ENCODE results near the gene RNF169. TPM values are rescaled to one million over a fixed set of nuclear protein-coding genes. Genes with fewer than 3 reads are reported as not detected.

Gene RNF169
- total and polyA plus RNA-seq, 2 of the 4 experiments (the other 2 are of a cell fraction) = 3.6 to 23.3 TPM

GRCh38 chr11:74707602-74708510, 40.8 kb upstream of the RNF169 start:
- H4K20me1 ChIP-seq (ENCODE audit: insufficient read depth, low read length) = no peaks in the 10 kb centered on the region
- ChIA-PET POLR2A (ENCODE audit: unreplicated experiment) (no interaction called here), CTCF (no interaction called here)
- no peaks in the 10 kb centered on the region for H3K9me1 ChIP-seq (ENCODE audit: insufficient read depth, low read length)
- 67% methylated on average over 1 of the region's 10 CpGs; no CpG with 5 or more reads in 1 of the 2 experiments for WGBS, 2 experiments (ENCODE audit: extremely low coverage in 2 of 2, insufficient read length in 1 of 2)
- no peak overlapping the region for H3K56ac ChIP-seq (ENCODE audit: extremely low read depth, insufficient read depth, low read length)
- H2BK20ac ChIP-seq (ENCODE audit: low read depth, low read length) = no peak overlapping the region
- dilution Hi-C loops (cut with HindIII; ENCODE audit: low sequenced_read_pairs, unreplicated experiment) = no loop called here
- no peak overlapping the region for H2BK120ac ChIP-seq (ENCODE audit: low read depth, low read length)
- H3K23ac ChIP-seq (ENCODE audit: low read depth, low read length) = no peak overlapping the region
- peaks cover 10% of the 10 kb centered on the region; the same call in 1 of the 2 replicates for H3K4me1 ChIP-seq (ENCODE audit: control insufficient read depth, insufficient read depth, low read length)
- H3K9me3 ChIP-seq (ENCODE audit: control insufficient read depth, insufficient read depth, low read length) = no peaks in the 10 kb centered on the region
- H4K8ac ChIP-seq (ENCODE audit: low read depth in 2 of 2, low read length in 2 of 2) = no peak overlapping the region
- no peak overlapping the region for H2BK5ac ChIP-seq (ENCODE audit: low read depth, low read length, poor library complexity, severe bottlenecking)
- H3K79me1 ChIP-seq (ENCODE audit: low read depth in 1 of 2, low read length in 2 of 2) = no peaks in the 10 kb centered on the region
- no peak for DNase-seq
- peak overlapping the region; percentile 4; the same call in 1 of the 2 replicates for H4K91ac ChIP-seq (ENCODE audit: insufficient read depth, low read depth, low read length)
- H3K9ac ChIP-seq (ENCODE audit: low read depth, low read length) = no peak overlapping the region
- H3K4me3 ChIP-seq (ENCODE audit: insufficient read depth, low read depth, low read length) = no peak overlapping the region
- no peak overlapping the region; the same call in 1 of the 2 replicates for H4K5ac ChIP-seq (ENCODE audit: low read depth, low read length)
- peak overlapping the region; percentile 56 for H2AK5ac ChIP-seq (ENCODE audit: low read depth, low read length)
- no peak overlapping the region for H3K4me2 ChIP-seq (ENCODE audit: low read depth, low read length)
- H2AFZ ChIP-seq (replicated peaks; ENCODE audit: low read length, poor library complexity) = no peak overlapping the region
- H3K18ac ChIP-seq (ENCODE audit: low read depth, low read length) = peak overlapping the region; percentile 8; the same call in 1 of the 2 replicates
- ATAC-seq (ENCODE audit: low read depth) = no peak
- no peak overlapping the region for H3K4ac ChIP-seq (ENCODE audit: low read depth, low read length)
- no TSS peak for BruUV-seq (replicated peaks)
- in situ Hi-C loops (cut with MboI; ENCODE audit: low sequenced_read_pairs) = no loop called here
- no peaks in the 10 kb centered on the region for H3K36me3 ChIP-seq (ENCODE audit: control insufficient read depth, insufficient read depth, low read length)
- H3K27me3 ChIP-seq (ENCODE audit: control insufficient read depth, insufficient read depth, low read length) = no peaks in the 10 kb centered on the region
- H3K27ac ChIP-seq (ENCODE audit: insufficient read depth, low read length) = no peak overlapping the region
- intact Hi-C loops (cut with micrococcal nuclease) = no loop called here
- H3K14ac ChIP-seq (replicated peaks; ENCODE audit: low read depth, low read length) = no peak overlapping the region
- H2BK15ac ChIP-seq (ENCODE audit: low read depth, low read length) = no peak overlapping the region
- no peak overlapping the region for H2AK9ac ChIP-seq (replicated peaks; ENCODE audit: low read depth, low read length, poor library complexity)
- no peak for TF ChIP-seq BHLHE40 (IDR thresholded peaks at IDR 0.05; ENCODE audit: low read depth, low read length)
- TF ChIP-seq RAD21 (IDR thresholded peaks at IDR 0.05; ENCODE audit: low read length) = no peak
- TF ChIP-seq, protein P1, sequence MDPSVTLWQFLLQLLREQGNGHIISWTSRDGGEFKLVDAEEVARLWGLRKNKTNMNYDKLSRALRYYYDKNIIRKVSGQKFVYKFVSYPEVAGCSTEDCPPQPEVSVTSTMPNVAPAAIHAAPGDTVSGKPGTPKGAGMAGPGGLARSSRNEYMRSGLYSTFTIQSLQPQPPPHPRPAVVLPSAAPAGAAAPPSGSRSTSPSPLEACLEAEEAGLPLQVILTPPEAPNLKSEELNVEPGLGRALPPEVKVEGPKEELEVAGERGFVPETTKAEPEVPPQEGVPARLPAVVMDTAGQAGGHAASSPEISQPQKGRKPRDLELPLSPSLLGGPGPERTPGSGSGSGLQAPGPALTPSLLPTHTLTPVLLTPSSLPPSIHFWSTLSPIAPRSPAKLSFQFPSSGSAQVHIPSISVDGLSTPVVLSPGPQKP (IDR thresholded peaks at IDR 0.05; ENCODE audit: borderline replicate concordance, low read depth, low read length) = no peak
- no peak for TF ChIP-seq RCOR1 (IDR thresholded peaks at IDR 0.05; ENCODE audit: insufficient replicate concordance, low read length)
- TF ChIP-seq MAFK (IDR thresholded peaks at IDR 0.05; ENCODE audit: low read depth, low read length) = no peak
- TF ChIP-seq RFX5 (IDR thresholded peaks at IDR 0.05; ENCODE audit: low read depth, low read length) = no peak
- TF ChIP-seq, protein P2, sequence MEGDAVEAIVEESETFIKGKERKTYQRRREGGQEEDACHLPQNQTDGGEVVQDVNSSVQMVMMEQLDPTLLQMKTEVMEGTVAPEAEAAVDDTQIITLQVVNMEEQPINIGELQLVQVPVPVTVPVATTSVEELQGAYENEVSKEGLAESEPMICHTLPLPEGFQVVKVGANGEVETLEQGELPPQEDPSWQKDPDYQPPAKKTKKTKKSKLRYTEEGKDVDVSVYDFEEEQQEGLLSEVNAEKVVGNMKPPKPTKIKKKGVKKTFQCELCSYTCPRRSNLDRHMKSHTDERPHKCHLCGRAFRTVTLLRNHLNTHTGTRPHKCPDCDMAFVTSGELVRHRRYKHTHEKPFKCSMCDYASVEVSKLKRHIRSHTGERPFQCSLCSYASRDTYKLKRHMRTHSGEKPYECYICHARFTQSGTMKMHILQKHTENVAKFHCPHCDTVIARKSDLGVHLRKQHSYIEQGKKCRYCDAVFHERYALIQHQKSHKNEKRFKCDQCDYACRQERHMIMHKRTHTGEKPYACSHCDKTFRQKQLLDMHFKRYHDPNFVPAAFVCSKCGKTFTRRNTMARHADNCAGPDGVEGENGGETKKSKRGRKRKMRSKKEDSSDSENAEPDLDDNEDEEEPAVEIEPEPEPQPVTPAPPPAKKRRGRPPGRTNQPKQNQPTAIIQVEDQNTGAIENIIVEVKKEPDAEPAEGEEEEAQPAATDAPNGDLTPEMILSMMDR (conservative IDR thresholded peaks at IDR 0.05; ENCODE audit: low read depth, low read length) = no peak
- TF ChIP-seq SMC3 (IDR thresholded peaks at IDR 0.05; ENCODE audit: low read depth, low read length) = no peak
- no peak for TF ChIP-seq CHD1 (IDR thresholded peaks at IDR 0.05; ENCODE audit: low read depth, low read length)
- TF ChIP-seq CEBPB (IDR thresholded peaks at IDR 0.05; ENCODE audit: low read depth, low read length) = no peak
- TF ChIP-seq POLR2A (IDR thresholded peaks at IDR 0.05; ENCODE audit: low read depth, low read length) = no peak
- TF ChIP-seq MAZ (IDR thresholded peaks at IDR 0.05; ENCODE audit: borderline replicate concordance, low read depth, low read length) = no peak
- TF ChIP-seq USF2 (IDR thresholded peaks at IDR 0.05; ENCODE audit: low read depth, low read length) = no peak
- no peak for TF ChIP-seq NFE2L2 (IDR thresholded peaks at IDR 0.05; ENCODE audit: low read depth, low read length)
